GM10847 (cell line): ENCODE data around the gene PRKCQ.

ENCODE experiments used
- POLR2A ChIP-seq: IDR thresholded peaks from 2 replicates; pipeline ENCODE4 v1.6.1; 2011; ENCODE audit not compliant: insufficient read length; ENCODE audit errors: extremely low read depth

The PRKCQ gene

GRCh38 chr10:6465437-6465836 lies 114.6 kb downstream of the PRKCQ start:
- TF ChIP-seq POLR2A, result no peak

- TF ChIP-seq POLR2A, result no peak
These were observed 115.1 kb downstream of the PRKCQ start for GRCh38 chr10:6464862-6465430.

- TF ChIP-seq POLR2A, result no peak
These were observed 116.7 kb downstream of the PRKCQ start for GRCh38 chr10:6463366-6463765.

GRCh38 chr10:6461961-6462360 lies 118.1 kb downstream of the PRKCQ start:
- TF ChIP-seq POLR2A, result no peak

- TF ChIP-seq POLR2A, result no peak
These were observed 119.1 kb downstream of the PRKCQ start for GRCh38 chr10:6460861-6461409.

- no peak for TF ChIP-seq POLR2A
These were observed 121.3 kb downstream of the PRKCQ start for GRCh38 chr10:6458814-6459213.

GRCh38 chr10:6457376-6457775 lies 122.7 kb downstream of the PRKCQ start:
- TF ChIP-seq POLR2A, result no peak

GRCh38 chr10:6456067-6456466 lies 124.0 kb downstream of the PRKCQ start:
- TF ChIP-seq POLR2A, result no peak

GRCh38 chr10:6455592-6455991 lies 124.5 kb downstream of the PRKCQ start:
- no peak for TF ChIP-seq POLR2A

- TF ChIP-seq POLR2A, result no peak
These were observed 133.4 kb downstream of the PRKCQ start for GRCh38 chr10:6446711-6447110.

- no peak for TF ChIP-seq POLR2A
These were observed 134.3 kb downstream of the PRKCQ start for GRCh38 chr10:6445671-6446316.

GRCh38 chr10:6431861-6432260 lies 148.2 kb downstream of the PRKCQ start:
- TF ChIP-seq POLR2A, result no peak

- TF ChIP-seq POLR2A, result no peak
These were observed 148.9 kb downstream of the PRKCQ start for GRCh38 chr10:6431186-6431585.

GRCh38 chr10:6430423-6430980 lies 149.6 kb downstream of the PRKCQ start:
- TF ChIP-seq POLR2A, result no peak

GRCh38 chr10:6427357-6427959 lies 152.6 kb downstream of the PRKCQ start:
- TF ChIP-seq POLR2A, result no peak

- TF ChIP-seq POLR2A, result no peak
These were observed 153.8 kb downstream of the PRKCQ start for GRCh38 chr10:6426317-6426716.
